ENCODE data around the gene GPD2. TPM values are rescaled to one million over a fixed set of nuclear protein-coding genes. Genes with fewer than 3 reads are reported as not detected.
A peak's percentile ranks its signal among the peaks of the same experiment; 100 is the strongest.

Gene GPD2
- polyA plus RNA-seq (ENCODE audit: low read depth in 6 of 6): 10 to 100 TPM in 1 of 6 donors, 1 to 10 TPM in 5; 5.8 to 11.4 (median 7.5) TPM

DNA sequence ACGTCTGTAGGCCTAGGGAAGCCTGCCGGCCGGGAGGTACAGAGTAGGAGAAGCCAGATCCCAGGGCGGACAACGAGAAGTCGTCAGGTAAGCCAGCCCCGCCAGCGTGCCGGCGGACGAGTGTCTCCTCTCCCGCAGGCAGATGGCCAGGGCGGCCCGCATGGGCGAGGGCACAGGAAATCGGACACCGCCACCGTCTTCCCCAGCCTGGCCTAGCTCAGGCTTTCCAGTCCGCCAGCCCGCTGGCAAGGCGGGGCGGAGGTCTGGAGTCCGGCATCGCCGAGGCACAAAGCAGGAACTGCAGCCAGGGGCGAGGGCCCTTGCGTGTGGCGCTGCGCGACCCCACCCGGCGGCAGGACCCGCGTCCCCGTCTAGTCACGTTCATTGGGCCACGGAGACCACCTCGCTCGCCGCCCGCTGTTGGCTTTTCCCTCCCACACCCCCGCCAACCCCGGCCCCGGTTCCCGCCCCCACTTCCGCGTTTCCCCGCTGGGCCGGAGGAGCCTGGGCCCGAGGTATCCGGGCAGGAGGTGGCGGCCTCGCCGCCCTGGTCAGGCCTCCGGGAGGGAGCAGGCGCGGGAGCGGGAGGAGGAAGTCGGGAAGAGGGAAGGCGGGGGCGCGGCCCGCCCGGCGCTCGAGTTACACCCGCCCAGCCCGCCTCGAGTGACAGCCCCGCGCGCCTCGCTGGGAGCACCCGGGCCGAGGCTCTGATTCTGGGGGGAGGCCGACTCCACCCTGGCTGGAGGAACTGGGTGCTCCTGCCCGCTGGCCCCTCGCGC lies at the start of gene GPD2:
TSS of gene GPD2 (plus strand) at position 662 of the 779 bp plus-strand sequence. CDS start 39,727 bp downstream, outside the sequence.
- Mint-ChIP-seq H3K36me3 (peaks cover 0 to 9% of the 10 kb centered on the region in 2 donors), H3K4me3 (peak within 1 kb of the TSS; percentile 89 to 98 (median 96)), H3K4me1 (peaks cover 22 to 28% (median 24%) of the 10 kb centered on the region in 3 donors), H3K27me3 (no peaks in the 10 kb centered on the region), H3K27ac (peak within 1 kb of the TSS; percentile 90 to 97 (median 94)), H3K9me3 (no peaks in the 10 kb centered on the region)
- ATAC-seq (ENCODE audit: low read depth in 2 of 2): peak; percentile 71 to 77
- DNase-seq: peak; percentile 74

GRCh38 chr2:156394033-156394741 lies 42.0 kb upstream of the GPD2 start:
- Mint-ChIP-seq H3K27ac (no peak overlapping the region), H3K4me1 (peaks cover 9 to 14% (median 12%) of the 10 kb centered on the region in 3 donors), H3K4me3 (peak overlapping the region in 1 of 8 donors; percentile 53), H3K27me3 (no peaks in the 10 kb centered on the region), H3K9me3 (no peaks in the 10 kb centered on the region), H3K36me3 (no peaks in the 10 kb centered on the region)
- DNase-seq: no peak
- no peak for ATAC-seq (ENCODE audit: low read depth in 2 of 2)

GRCh38 chr2:156396126-156396525 lies 40.1 kb upstream of the GPD2 start:
- peak; percentile 47 for DNase-seq
- Mint-ChIP-seq H3K27ac (peak overlapping the region in 1 of 6 donors; percentile 74), H3K27me3 (peaks cover 0 to 6% (median 0%) of the 10 kb centered on the region in 3 donors), H3K9me3 (peaks cover 0 to 6% (median 0%) of the 10 kb centered on the region in 7 donors), H3K4me3 (peak overlapping the region in 4 of 8 donors; percentile 6 to 74 (median 22)), H3K36me3 (peaks cover 5 to 8% of the 10 kb centered on the region in 2 donors), H3K4me1 (peaks cover 22 to 33% (median 25%) of the 10 kb centered on the region in 3 donors)
- peak; percentile 41 to 63 for ATAC-seq (ENCODE audit: low read depth in 2 of 2)

DNA sequence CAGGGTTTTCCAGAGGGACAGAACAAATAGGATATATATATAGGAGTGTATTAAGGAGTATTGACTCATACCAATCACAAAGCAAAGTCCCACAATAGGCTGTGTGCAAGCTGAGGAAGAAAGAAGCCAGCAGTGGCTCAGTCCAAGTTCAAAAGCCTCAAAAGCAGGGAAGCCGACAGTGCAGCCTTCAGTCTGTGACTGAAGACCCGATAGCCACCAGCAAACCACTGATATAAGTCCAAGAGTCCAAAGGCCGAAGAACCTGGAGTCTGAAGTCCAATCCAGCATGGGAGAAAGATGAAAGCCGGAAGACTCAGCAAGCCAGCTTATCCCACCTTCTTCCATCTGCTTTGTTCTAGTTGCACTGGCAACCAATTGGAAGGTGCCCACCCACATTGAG lies 39.0 kb upstream of the GPD2 start:
- peaks cover 5 to 8% of the 10 kb centered on the region in 2 donors for H3K36me3 Mint-ChIP-seq
- peak overlapping the region in 1 of 6 donors; percentile 51 for H3K27ac Mint-ChIP-seq
- no peak for DNase-seq
- peaks cover 26 to 34% (median 31%) of the 10 kb centered on the region in 3 donors for H3K4me1 Mint-ChIP-seq
- H3K27me3 Mint-ChIP-seq: peaks cover 0 to 6% (median 0%) of the 10 kb centered on the region in 3 donors
- H3K9me3 Mint-ChIP-seq: peaks cover 0 to 7% (median 0%) of the 10 kb centered on the region in 7 donors
- peak overlapping the region in 1 of 8 donors; percentile 78 for H3K4me3 Mint-ChIP-seq
- ATAC-seq (ENCODE audit: low read depth in 2 of 2): no peak

DNA sequence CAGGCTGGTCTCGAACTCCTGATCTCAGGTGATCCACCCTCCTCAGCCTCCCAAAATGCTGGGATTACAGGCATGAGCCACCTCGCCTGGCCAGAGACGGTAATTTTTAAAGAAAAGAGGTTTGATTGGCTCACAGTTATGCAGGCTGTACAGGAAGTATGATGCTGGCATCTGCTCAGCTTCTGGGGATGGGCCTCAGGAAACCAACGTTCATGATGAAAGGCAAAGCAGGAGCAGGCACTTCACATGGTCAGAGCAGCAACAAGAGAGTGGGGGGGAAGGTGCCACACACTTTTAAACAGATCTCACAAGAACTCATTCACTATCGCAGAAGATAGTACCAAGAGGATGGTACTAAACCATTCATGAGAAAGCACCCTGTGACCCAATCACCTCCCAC lies 38.0 kb upstream of the GPD2 start:
- H3K36me3 Mint-ChIP-seq: peaks cover 5 to 8% of the 10 kb centered on the region in 2 donors
- peaks cover 26 to 34% (median 31%) of the 10 kb centered on the region in 3 donors for H3K4me1 Mint-ChIP-seq
- DNase-seq: no peak
- ATAC-seq (ENCODE audit: low read depth in 2 of 2): no peak
- H3K27me3 Mint-ChIP-seq: peaks cover 0 to 6% (median 0%) of the 10 kb centered on the region in 3 donors
- peak overlapping the region in 1 of 6 donors; percentile 18 for H3K27ac Mint-ChIP-seq
- H3K4me3 Mint-ChIP-seq: peak overlapping the region in 2 of 8 donors; percentile 49 to 92
- peaks cover 0 to 7% (median 0%) of the 10 kb centered on the region in 7 donors for H3K9me3 Mint-ChIP-seq

- ATAC-seq (ENCODE audit: low read depth in 2 of 2): no peak
- peaks cover 0 to 7% (median 0%) of the 10 kb centered on the region in 7 donors for H3K9me3 Mint-ChIP-seq
- peaks cover 26 to 34% (median 31%) of the 10 kb centered on the region in 3 donors for H3K4me1 Mint-ChIP-seq
- peaks cover 0 to 6% (median 0%) of the 10 kb centered on the region in 3 donors for H3K27me3 Mint-ChIP-seq
- peak overlapping the region in 5 of 6 donors; percentile 6 to 100 (median 86) for H3K27ac Mint-ChIP-seq
- H3K4me3 Mint-ChIP-seq: peak overlapping the region; percentile 86 to 96 (median 92)
- DNase-seq: peak; percentile 4
- peaks cover 5 to 8% of the 10 kb centered on the region in 2 donors for H3K36me3 Mint-ChIP-seq
Measured at GRCh38 chr2:156399224-156399949, 36.8 kb upstream of the GPD2 start.

DNA sequence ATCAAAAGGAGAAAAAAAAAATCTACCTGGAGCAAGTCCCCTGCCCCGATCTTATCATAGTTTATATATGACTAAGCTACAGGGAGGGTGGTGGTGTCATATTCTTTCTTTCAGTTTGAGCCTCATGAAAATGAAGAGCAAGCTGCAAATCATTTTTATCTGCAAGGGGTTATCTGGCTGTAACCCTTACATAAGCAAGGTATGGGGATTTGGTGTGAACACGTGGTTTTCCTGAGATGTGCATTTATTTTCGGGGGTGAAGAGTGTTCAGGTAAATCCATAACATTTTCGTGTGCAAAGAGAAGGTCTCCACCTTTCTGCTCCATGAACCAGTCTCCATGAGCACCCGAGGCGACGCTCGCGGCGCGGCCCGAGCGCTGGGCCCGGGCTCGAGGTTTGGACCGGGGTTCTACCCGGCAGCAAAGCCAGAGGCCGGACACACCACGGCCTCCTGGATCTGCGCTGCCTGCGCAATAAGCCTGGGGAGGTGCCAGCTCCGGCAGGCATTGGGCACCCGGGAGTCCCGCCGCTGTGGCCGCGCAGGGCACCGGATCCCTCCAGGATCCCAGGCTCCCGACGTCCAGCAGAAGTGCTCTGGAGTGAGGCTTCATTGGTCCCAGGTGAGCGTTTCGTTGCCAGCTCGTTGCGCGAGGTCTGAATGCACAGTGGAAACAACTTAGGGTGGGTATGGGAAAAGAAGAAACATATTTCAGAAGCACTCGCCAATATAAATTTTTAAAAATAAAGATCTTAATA lies 36.1 kb upstream of the GPD2 start:
- H3K9me3 Mint-ChIP-seq: peaks cover 0 to 7% (median 0%) of the 10 kb centered on the region in 7 donors
- H3K27me3 Mint-ChIP-seq: peaks cover 0 to 6% (median 0%) of the 10 kb centered on the region in 3 donors
- H3K4me1 Mint-ChIP-seq: peaks cover 26 to 34% (median 31%) of the 10 kb centered on the region in 3 donors
- H3K27ac Mint-ChIP-seq: peak overlapping the region; percentile 96 to 100 (median 99)
- no peak for DNase-seq
- ATAC-seq (ENCODE audit: low read depth in 2 of 2): peak; percentile 22 to 38
- H3K36me3 Mint-ChIP-seq: peaks cover 5 to 8% of the 10 kb centered on the region in 2 donors
- peak overlapping the region; percentile 86 to 96 (median 92) for H3K4me3 Mint-ChIP-seq

GRCh38 chr2:156400706-156401678 lies 35.2 kb upstream of the GPD2 start:
- H3K27me3 Mint-ChIP-seq: peaks cover 0 to 6% (median 0%) of the 10 kb centered on the region in 3 donors
- H3K36me3 Mint-ChIP-seq: peaks cover 5 to 8% of the 10 kb centered on the region in 2 donors
- DNase-seq (peak; percentile 86), ATAC-seq (ENCODE audit: low read depth in 2 of 2) (peak; percentile 72 to 73)
- peak overlapping the region; percentile 96 to 100 (median 99) for H3K27ac Mint-ChIP-seq
- peaks cover 0 to 7% (median 0%) of the 10 kb centered on the region in 7 donors for H3K9me3 Mint-ChIP-seq
- H3K4me1 Mint-ChIP-seq: peaks cover 21 to 31% (median 31%) of the 10 kb centered on the region in 3 donors
- peak overlapping the region; percentile 86 to 96 (median 92) for H3K4me3 Mint-ChIP-seq

DNA sequence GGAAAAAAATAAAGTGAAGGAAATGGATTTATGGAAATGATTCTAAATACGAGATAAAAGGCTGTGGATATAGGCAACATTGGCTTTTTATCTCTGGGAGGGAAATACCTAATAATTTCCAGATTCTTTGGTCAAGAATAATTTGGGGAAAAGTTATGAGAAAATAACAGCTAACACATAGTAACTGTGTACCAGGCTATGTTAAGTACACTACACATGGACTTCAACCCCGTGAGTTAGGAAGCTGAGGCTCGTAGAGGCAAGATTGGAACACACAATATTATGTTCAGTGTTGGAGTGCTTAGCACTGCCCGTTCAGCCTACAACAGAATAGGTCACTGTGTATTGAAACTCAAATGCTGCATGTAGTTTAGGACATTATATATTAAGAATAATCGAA lies 34.3 kb upstream of the GPD2 start:
- H3K27me3 Mint-ChIP-seq: peaks cover 0 to 10% (median 5%) of the 10 kb centered on the region in 3 donors
- peak overlapping the region in 2 of 6 donors; percentile 99 to 100 for H3K27ac Mint-ChIP-seq
- no peak for ATAC-seq (ENCODE audit: low read depth in 2 of 2)
- no peak for DNase-seq
- peak overlapping the region in 2 of 8 donors; percentile 54 to 92 for H3K4me3 Mint-ChIP-seq
- H3K36me3 Mint-ChIP-seq: peaks cover 5 to 8% of the 10 kb centered on the region in 2 donors
- H3K4me1 Mint-ChIP-seq: peaks cover 14 to 26% (median 22%) of the 10 kb centered on the region in 3 donors
- H3K9me3 Mint-ChIP-seq: peaks cover 0 to 7% (median 0%) of the 10 kb centered on the region in 7 donors

- DNase-seq (no peak), ATAC-seq (ENCODE audit: low read depth in 2 of 2) (no peak)
- peaks cover 5% of the 10 kb centered on the region in 2 donors for H3K36me3 Mint-ChIP-seq
- H3K4me1 Mint-ChIP-seq: peaks cover 5 to 11% (median 7%) of the 10 kb centered on the region in 3 donors
- no peak overlapping the region for H3K27ac Mint-ChIP-seq
- peaks cover 0 to 14% (median 13%) of the 10 kb centered on the region in 3 donors for H3K27me3 Mint-ChIP-seq
- H3K9me3 Mint-ChIP-seq: peaks cover 0 to 6% (median 0%) of the 10 kb centered on the region in 7 donors
- H3K4me3 Mint-ChIP-seq: no peak overlapping the region
Measured at GRCh38 chr2:156405586-156405985, 30.6 kb upstream of the GPD2 start.

GRCh38 chr2:156411835-156412234 lies 24.3 kb upstream of the GPD2 start:
- Mint-ChIP-seq H3K27me3 (peaks cover 0 to 15% (median 9%) of the 10 kb centered on the region in 3 donors), H3K4me3 (no peak overlapping the region), H3K36me3 (no peaks in the 10 kb centered on the region), H3K4me1 (no peaks in the 10 kb centered on the region), H3K27ac (no peak overlapping the region), H3K9me3 (no peaks in the 10 kb centered on the region)
- DNase-seq (no peak), ATAC-seq (ENCODE audit: low read depth in 2 of 2) (no peak)
